ENCODE measurements around the gene CLDN17.

- TF ChIP-seq EZH2 (IDR thresholded peaks at IDR 0.05; ENCODE audit: low read length) (no peak), CTCF (optimal IDR thresholded peaks at IDR 0.05 in 1 of 3, IDR thresholded peaks at IDR 0.05 in 1 of 3, conservative IDR thresholded peaks at IDR 0.05 in 1 of 3; ENCODE audit: extremely low read depth in 1 of 3, insufficient read depth in 2 of 3, low read length in 3 of 3) (no peak)
These were observed 49.6 kb upstream of the CLDN17 start, which contains the start of gene CLDN8 for GRCh38 chr21:30216041-30216723.

Measured in keratinocyte (primary cell).